HG02610 (cell line): ENCODE data around the gene RANBP1.

ENCODE experiments used
- ATAC-seq: cut with Tn5 transposase; IDR thresholded peaks from one replicate; pipeline ENCODE4 v1.9.1; 2021; ENCODE audit warnings: mild to moderate bottlenecking, moderate library complexity; ENCODE audit not compliant: unreplicated experiment

Gene RANBP1

GRCh38 chr22:20135265-20135664, 19.4 kb downstream of the RANBP1 start:
- ATAC-seq = no peak

- ATAC-seq = no peak
Measured at GRCh38 chr22:20135806-20136602, 20.1 kb downstream of the RANBP1 start.

- no peak for ATAC-seq
Measured at GRCh38 chr22:20136603-20136873, 20.6 kb downstream of the RANBP1 start.

- ATAC-seq = no peak
Measured at GRCh38 chr22:20137113-20137512, 21.2 kb downstream of the RANBP1 start.

GRCh38 chr22:20137671-20138416, 21.9 kb downstream of the RANBP1 start:
- ATAC-seq = no peak

- ATAC-seq = no peak
Measured at GRCh38 chr22:20138417-20138738, 22.5 kb downstream of the RANBP1 start.

GRCh38 chr22:20138868-20139267, 23.0 kb downstream of the RANBP1 start:
- no peak for ATAC-seq

GRCh38 chr22:20139391-20140106, 23.6 kb downstream of the RANBP1 start:
- no peak for ATAC-seq

GRCh38 chr22:20140107-20140445, 24.2 kb downstream of the RANBP1 start:
- no peak for ATAC-seq

GRCh38 chr22:20140521-20140964, 24.6 kb downstream of the RANBP1 start:
- no peak for ATAC-seq

GRCh38 chr22:20141186-20142077, 25.5 kb downstream of the RANBP1 start:
- ATAC-seq = no peak

- ATAC-seq = no peak
Measured at GRCh38 chr22:20142711-20143621, 27.1 kb downstream of the RANBP1 start.

- ATAC-seq = no peak
Measured at GRCh38 chr22:20143883-20144665, 28.2 kb downstream of the RANBP1 start.

- ATAC-seq = no peak
Measured at GRCh38 chr22:20145206-20145831, 29.4 kb downstream of the RANBP1 start.

- no peak for ATAC-seq
Measured at GRCh38 chr22:20145832-20146223, 29.9 kb downstream of the RANBP1 start.

GRCh38 chr22:20146777-20147176, 30.9 kb downstream of the RANBP1 start:
- ATAC-seq = no peak

GRCh38 chr22:20147237-20147988, 31.5 kb downstream of the RANBP1 start:
- ATAC-seq = no peak

- ATAC-seq = no peak
Measured at GRCh38 chr22:20148414-20148813, 32.5 kb downstream of the RANBP1 start.
